Subcutaneous adipose tissue (tissue), 4 donors: Measurements from ENCODE around the gene NPAS3. TPM values are rescaled to one million over a fixed set of nuclear protein-coding genes. Genes with fewer than 3 reads are reported as not detected.

Experiments
- total RNA-seq, 4 donors: library from RNA; depleted of rRNA; stranded (reverse); fragments of >200 nt; gene quantifications; one replicate each; pipeline ENCODE4 v1.1.0, GENCODE V29; 2016
- TF ChIP-seq, protein P1 (sequence below): fragments of 450-650 bp; IDR thresholded peaks from one replicate; pipeline ENCODE4 v1.5.1; 2016; ENCODE audit warnings: low read depth, mild to moderate bottlenecking, control low read depth, antibody characterized with exemption, moderate library complexity

Gene NPAS3
- total RNA-seq, 4 donors from 2014 or later: 0.51 to 1.3 (median 1.0) TPM

- TF ChIP-seq, protein P1, sequence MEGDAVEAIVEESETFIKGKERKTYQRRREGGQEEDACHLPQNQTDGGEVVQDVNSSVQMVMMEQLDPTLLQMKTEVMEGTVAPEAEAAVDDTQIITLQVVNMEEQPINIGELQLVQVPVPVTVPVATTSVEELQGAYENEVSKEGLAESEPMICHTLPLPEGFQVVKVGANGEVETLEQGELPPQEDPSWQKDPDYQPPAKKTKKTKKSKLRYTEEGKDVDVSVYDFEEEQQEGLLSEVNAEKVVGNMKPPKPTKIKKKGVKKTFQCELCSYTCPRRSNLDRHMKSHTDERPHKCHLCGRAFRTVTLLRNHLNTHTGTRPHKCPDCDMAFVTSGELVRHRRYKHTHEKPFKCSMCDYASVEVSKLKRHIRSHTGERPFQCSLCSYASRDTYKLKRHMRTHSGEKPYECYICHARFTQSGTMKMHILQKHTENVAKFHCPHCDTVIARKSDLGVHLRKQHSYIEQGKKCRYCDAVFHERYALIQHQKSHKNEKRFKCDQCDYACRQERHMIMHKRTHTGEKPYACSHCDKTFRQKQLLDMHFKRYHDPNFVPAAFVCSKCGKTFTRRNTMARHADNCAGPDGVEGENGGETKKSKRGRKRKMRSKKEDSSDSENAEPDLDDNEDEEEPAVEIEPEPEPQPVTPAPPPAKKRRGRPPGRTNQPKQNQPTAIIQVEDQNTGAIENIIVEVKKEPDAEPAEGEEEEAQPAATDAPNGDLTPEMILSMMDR: no peak
These were observed 503.0 kb downstream of the NPAS3 start for GRCh38 chr14:33441633-33442032.

DNA sequence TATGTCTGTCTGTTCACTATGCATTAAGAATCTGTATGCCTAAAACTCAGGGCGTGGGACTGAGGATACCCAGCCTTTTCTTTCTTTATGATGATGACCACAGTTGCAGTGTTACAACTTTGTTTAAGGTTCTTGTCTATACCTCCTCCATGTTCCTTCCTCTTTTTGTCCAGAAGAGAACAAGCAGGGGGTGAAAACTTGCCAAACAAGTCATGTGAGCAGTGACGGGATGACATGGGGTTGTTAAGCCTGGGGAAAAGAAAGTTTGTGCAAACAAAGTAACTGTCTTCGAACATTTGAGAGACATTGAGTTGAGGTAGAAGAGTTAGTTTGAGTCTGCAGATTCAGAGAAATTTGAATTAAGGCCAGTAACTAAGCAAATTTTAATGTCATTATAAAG, 505.5 kb downstream of the NPAS3 start:
- TF ChIP-seq, protein P1: no peak

DNA sequence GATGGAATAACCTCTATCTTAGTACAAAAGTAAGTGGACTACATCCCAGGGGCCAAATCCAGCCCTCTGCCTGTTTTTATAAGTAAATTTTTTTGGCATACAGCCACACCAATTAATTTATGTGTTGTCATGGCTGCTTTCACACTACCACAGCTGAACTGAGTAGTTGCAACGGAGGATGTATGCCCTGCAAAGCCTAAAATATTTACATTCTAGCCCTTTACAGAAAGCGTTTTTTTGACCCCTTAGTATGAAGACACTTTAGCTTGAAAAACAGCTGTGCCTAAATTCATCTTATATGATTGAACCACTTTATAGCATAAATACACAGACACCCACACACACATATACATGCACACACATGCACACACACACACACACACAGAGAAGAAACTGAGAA, 510.6 kb downstream of the NPAS3 start:
- TF ChIP-seq, protein P1: no peak

DNA sequence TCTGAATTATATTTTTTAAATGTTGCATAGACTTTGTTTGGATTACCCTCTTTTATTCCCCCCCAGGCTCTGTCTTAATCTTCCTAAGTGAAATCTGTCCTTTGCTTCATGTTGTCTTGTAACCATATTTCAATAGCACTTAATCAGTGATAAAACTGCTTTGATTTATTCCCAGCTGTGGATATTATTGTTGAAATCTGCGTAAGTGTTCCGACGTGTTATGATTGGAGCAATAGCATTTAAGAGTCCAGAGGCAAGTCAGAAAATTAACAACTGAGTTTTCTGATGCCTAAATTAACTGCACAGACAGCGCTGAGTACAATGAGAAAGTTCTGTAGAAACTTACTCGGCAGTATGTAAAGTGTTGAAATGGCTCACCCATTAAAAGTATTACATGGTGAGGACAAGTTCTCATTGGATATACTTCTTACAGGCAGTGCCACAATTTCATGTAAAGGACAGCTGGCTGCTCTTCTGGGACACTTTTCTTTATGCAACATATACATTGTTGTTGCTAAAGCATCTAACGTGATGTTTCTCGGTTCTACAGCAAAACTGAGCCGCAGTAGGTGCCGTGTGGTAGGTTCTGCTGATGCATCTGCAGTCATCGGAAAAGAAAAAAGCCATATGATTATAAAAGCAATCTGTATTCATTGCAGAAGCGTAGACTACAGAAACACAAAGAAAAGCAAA, 511.2 kb downstream of the NPAS3 start:
- TF ChIP-seq, protein P1: no peak

- TF ChIP-seq, protein P1: no peak
These were observed 511.7 kb downstream of the NPAS3 start for GRCh38 chr14:33450416-33450815.

DNA sequence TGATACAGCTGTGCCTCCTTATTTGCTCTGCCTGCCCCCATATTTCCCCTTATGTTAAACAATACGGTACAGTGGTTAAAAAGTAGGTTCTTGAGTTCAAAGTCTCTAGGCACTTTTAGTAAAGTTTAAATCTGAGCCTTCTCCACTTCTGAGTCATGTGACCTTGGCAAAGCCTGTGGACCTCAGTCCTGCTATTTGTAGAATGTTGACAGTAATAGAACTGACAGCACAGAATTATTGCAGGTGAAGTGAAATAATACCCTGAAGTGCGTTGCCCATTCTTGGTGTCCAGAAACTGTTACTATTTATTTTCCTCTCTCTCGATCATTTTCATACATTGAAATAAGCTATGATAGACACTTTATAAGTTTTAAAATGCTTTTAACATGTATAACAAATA, 512.5 kb downstream of the NPAS3 start:
- TF ChIP-seq, protein P1: no peak

- TF ChIP-seq, protein P1: no peak
These were observed 514.3 kb downstream of the NPAS3 start for GRCh38 chr14:33452995-33453394.
